GM12878 (cell line): Measurements from ENCODE around the gene ARRDC5. TPM values are rescaled to one million over a fixed set of nuclear protein-coding genes. Genes with fewer than 3 reads are reported as not detected.

Experiments used
- ATAC-seq: fragments of 200-7000 bp; cut with Tn5 transposase; 3 replicates; pipeline ENCODE4 v1.9.1; 2020; ENCODE audit warnings: mild to moderate bottlenecking, moderate library complexity
- BruUV-seq: library from RNA; stranded (reverse); fragments of 400-500 nt; replicated peaks from 2 replicates; lab custom pipeline; 2021; lab: Mats Ljungman, UMichigan
- CTCF ChIA-PET: fragments of 300-600 bp; sonication (Branson Sonifier 250); formaldehyde crosslinking; extraction: SDS; loops from one replicate; lab custom pipeline; 2021; ENCODE audit warnings: inconsistent platforms; lab: Yijun Ruan, JAX
- POLR2A ChIA-PET: fragments of 350-600 bp; formaldehyde crosslinking; extraction: SDS; loops from one replicate; lab custom pipeline; 2021; ENCODE audit warnings: inconsistent platforms; lab: Charles Lee
- RAD21 ChIA-PET: fragments of 300-600 bp; sonication (Branson Sonifier 250); formaldehyde crosslinking; loops from one replicate; lab custom pipeline; 2023; ENCODE audit warnings: antibody characterized with exemption; ENCODE audit not compliant: unreplicated experiment; lab: Charles Lee
- SMC1A ChIA-PET: fragments of 300-600 bp; sonication (Branson Sonifier 250); formaldehyde crosslinking; loops from one replicate; lab custom pipeline; 2023; ENCODE audit not compliant: unreplicated experiment, uncharacterized antibody; lab: Charles Lee
- DNase-seq: peaks from one replicate; pipeline ENCODE4 v3.0.0-alpha.2; 2011; ENCODE audit warnings: low read depth, low spot score
- FAIRE-seq: peaks from 3 replicates; lab custom pipeline; 2011; peaks lifted over from hg19 to GRCh38; lab: Jason Lieb, UNC
- H2AFZ ChIP-seq: 2 replicates; pipeline ENCODE4 v1.6.0; 2011; ENCODE audit warnings: low read depth, low read length, control low read depth; ENCODE audit not compliant: control insufficient read depth
- H3K27ac ChIP-seq: 2 replicates; pipeline ENCODE4 v1.5.1; 2011; ENCODE audit warnings: control low read depth; ENCODE audit not compliant: control insufficient read depth, insufficient read depth
- H3K27me3 ChIP-seq, 2 experiments: replicated peaks in 1 of 2; 2 replicates each; pipeline versions ENCODE4 v1.6.0 to v1.6.1; 2011; ENCODE audit warnings: low read length in 1 of 2; ENCODE audit not compliant: control insufficient read depth in 2 of 2, insufficient read depth in 2 of 2
- H3K36me3 ChIP-seq, 2 experiments: 2 replicates each; pipeline ENCODE4 v1.5.1; 2011; ENCODE audit warnings: low read length in 1 of 2; ENCODE audit not compliant: control insufficient read depth in 2 of 2, insufficient read depth in 2 of 2
- H3K4me1 ChIP-seq: 2 replicates; pipeline ENCODE4 v1.6.1; 2011; ENCODE audit warnings: mild to moderate bottlenecking, low read length, moderate library complexity, mixed read lengths; ENCODE audit not compliant: control insufficient read depth, insufficient read depth
- H3K4me2 ChIP-seq: 2 replicates; pipeline ENCODE4 v1.6.0; 2011; ENCODE audit warnings: control low read depth; ENCODE audit not compliant: control insufficient read depth, insufficient read depth
- H3K4me3 ChIP-seq: fragments of 200-600 bp; sonication (generic); 2 replicates; pipeline ENCODE4 v1.5.1; 2016
- H3K79me2 ChIP-seq: 2 replicates; pipeline ENCODE4 v1.6.0; 2011; ENCODE audit warnings: low read length; ENCODE audit not compliant: control insufficient read depth, insufficient read depth
- H3K9ac ChIP-seq: 2 replicates; pipeline ENCODE4 v1.8.0; 2011; ENCODE audit warnings: low read length, control low read depth, mixed read lengths; ENCODE audit not compliant: control insufficient read depth, insufficient read depth
- H3K9me3 ChIP-seq: replicated peaks from 3 replicates; pipeline ENCODE4 v1.5.1; 2011; ENCODE audit warnings: mild to moderate bottlenecking, low read length; ENCODE audit not compliant: control insufficient read depth, insufficient read depth
- H4K20me1 ChIP-seq: 2 replicates; pipeline ENCODE4 v1.6.0; 2011; ENCODE audit not compliant: control insufficient read depth, insufficient read depth
- BCL11A ChIP-seq: IDR thresholded peaks from 2 replicates; pipeline ENCODE4 v1.6.1; 2011; ENCODE audit warnings: low read depth, low read length
- CBX5 ChIP-seq: sonication (generic); IDR thresholded peaks from 2 replicates; pipeline ENCODE4 v1.6.1; 2016; ENCODE audit warnings: low read depth, moderate library complexity, mild to moderate bottlenecking, inconsistent platforms
- EED ChIP-seq: sonication (generic); IDR thresholded peaks from 2 replicates; pipeline ENCODE4 v1.6.1; 2016; ENCODE audit warnings: antibody characterized with exemption, low read depth
- HDGF ChIP-seq: fragments of 450-650 bp; IDR thresholded peaks from 2 replicates; pipeline ENCODE4 v1.6.1; 2016; ENCODE audit warnings: antibody characterized with exemption
- NFYB ChIP-seq: IDR thresholded peaks from 2 replicates; pipeline ENCODE4 v1.6.1; 2011; ENCODE audit warnings: low read depth, mild to moderate bottlenecking, low read length, improper control_type of control experiment, moderate library complexity; ENCODE audit not compliant: insufficient read depth
- TBL1XR1 ChIP-seq: IDR thresholded peaks from 2 replicates; pipeline ENCODE4 v1.6.1; 2012; ENCODE audit warnings: low read depth, low read length, improper control_type of control experiment
- ZBTB33 ChIP-seq: fragments of 450-650 bp; IDR thresholded peaks from 2 replicates; pipeline ENCODE4 v1.6.1; 2017; ENCODE audit warnings: mild to moderate bottlenecking
- ZNF217 ChIP-seq: fragments of 450-650 bp; IDR thresholded peaks from 2 replicates; pipeline ENCODE4 v1.6.1; 2017; ENCODE audit warnings: antibody characterized with exemption, mild to moderate bottlenecking
- WGBS: methylation state at CpG from one replicate; pipeline ENCODE4 v1.1.6; 2016; ENCODE audit warnings: low lambda C conversion rate; ENCODE audit not compliant: insufficient replicate concordance, insufficient coverage; ENCODE audit errors: missing lambda C conversion rate; 5-methylcytosine and 5-hydroxymethylcytosine counted together
- in situ Hi-C: fragments of 300-500 bp; cut with MboI; formaldehyde crosslinking; loops from 9 replicates; pipeline ENCODE4 v1.14.3; 2018; ENCODE audit warnings: mixed read lengths
- intact Hi-C: fragments of 100-400 bp; cut with micrococcal nuclease; formaldehyde crosslinking; loops from one replicate; pipeline ENCODE4 v1.14.2; 2022; ENCODE audit not compliant: unreplicated experiment
- microRNA-seq: library from miRNA; unstranded; fragments of <30 nt; microRNA quantifications from one replicate; pipeline ENCODE4, GENCODE V29; 2018
- polyA plus RNA-seq, 11 experiments: library from polyadenylated mRNA; depleted of rRNA in 4 of 11; unstranded in 6 of 11; stranded (reverse) in 5 of 11; fragments of >200 nt; fragmentation: Nextera tagmentation in 4 of 11; fragmentation: Illumina TruSeq in 1 of 11; extraction: Ambion mirVana in 4 of 11; extraction: Trizol in 1 of 11; gene quantifications; 1 replicate in 1 of 11; 2 replicates in 10 of 11; pipeline versions ENCODE4 v1.2.1 to v1.2.3, GENCODE V29; 2011 to 2016; ENCODE audit warnings: inconsistent platforms in 2 of 11, missing spikeins in 2 of 11, low read depth in 1 of 11
- small RNA-seq: library from RNA; depleted of rRNA; stranded (forward); fragments of <200 nt; gene quantifications from one replicate; pipeline ENCODE3, GENCODE V24; 2014
- total RNA-seq, 4 experiments: library from RNA; depleted of rRNA in 3 of 4; stranded (reverse); fragments of >200 nt in 3 of 4; fragmentation: Illumina TruSeq in 1 of 4; extraction: Trizol in 1 of 4; gene quantifications; 2 replicates each; pipeline versions ENCODE4 v1.2.1 to v1.2.3, GENCODE V29; 2013 to 2021
- TF ChIP-seq, protein P1 (sequence below): IDR thresholded peaks from 2 replicates; pipeline ENCODE4 v1.6.1; 2012; ENCODE audit warnings: low read length, inconsistent platforms

The ARRDC5 gene
- total and polyA plus RNA-seq, 10 of the 15 experiments (the other 5 are each of a cell fraction or from before 2014, with no cell fraction given): 0.03 to 0.38 (median 0.12) TPM; not detected in 2

DNA sequence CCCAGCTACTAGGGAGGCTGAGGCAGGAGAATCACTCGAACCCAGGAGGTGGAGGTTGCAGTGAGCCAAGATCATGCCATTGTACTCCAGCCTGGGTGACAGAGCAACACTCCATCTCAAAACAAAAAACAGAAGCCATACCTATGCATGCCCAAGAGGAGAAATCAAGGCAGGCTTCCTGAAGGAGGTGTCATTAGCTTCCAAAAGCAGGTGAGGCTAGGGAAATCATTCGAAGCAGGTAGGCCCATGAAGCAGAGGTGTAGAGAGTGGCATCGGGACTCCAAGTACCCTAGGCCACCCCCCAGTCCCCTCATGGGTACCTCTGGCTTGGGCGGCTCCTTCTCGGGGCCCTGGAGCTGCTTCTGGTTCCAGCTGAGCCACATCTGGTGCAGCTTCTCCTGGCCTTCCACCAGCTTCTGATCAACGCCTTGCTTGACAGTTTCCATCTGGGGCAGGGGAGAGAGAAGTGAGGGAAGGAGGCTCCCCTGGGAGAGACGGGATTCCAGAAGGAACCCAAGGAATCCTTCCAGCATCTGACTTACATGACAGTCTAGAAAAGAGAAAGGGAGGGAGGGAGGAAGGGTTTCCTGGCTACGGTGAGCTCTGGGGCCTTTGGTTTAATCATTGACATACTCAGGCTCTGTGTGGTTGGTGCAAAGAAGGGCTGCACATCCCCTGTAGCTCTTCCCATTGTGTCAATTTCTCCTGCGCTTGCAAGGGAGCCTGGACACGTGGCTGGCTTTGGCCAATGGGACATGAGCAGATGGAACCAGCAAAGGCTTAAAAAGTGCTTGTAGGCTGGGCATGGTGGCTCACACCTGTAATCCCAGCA lies 58.1 kb downstream of the ARRDC5 start (continued):
- TF ChIP-seq, protein P1, sequence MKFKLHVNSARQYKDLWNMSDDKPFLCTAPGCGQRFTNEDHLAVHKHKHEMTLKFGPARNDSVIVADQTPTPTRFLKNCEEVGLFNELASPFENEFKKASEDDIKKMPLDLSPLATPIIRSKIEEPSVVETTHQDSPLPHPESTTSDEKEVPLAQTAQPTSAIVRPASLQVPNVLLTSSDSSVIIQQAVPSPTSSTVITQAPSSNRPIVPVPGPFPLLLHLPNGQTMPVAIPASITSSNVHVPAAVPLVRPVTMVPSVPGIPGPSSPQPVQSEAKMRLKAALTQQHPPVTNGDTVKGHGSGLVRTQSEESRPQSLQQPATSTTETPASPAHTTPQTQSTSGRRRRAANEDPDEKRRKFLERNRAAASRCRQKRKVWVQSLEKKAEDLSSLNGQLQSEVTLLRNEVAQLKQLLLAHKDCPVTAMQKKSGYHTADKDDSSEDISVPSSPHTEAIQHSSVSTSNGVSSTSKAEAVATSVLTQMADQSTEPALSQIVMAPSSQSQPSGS: no peak
- peak; percentile 37; the same call in 1 of the 2 replicates for TF ChIP-seq ZNF217
- no peak for TF ChIP-seq EED
- TF ChIP-seq, all 136 proteins: peak for 6

- Histone ChIP-seq H4K20me1 (no peaks in the 10 kb centered on the region), H2AFZ (no peak overlapping the region), H3K4me1 (peaks cover 21% of the 10 kb centered on the region), H3K79me2 (no peaks in the 10 kb centered on the region), H3K36me3 (peaks cover 14 to 20% of the 10 kb centered on the region in 2 experiments), H3K27ac (no peak overlapping the region), H3K27me3 (no peaks in the 10 kb centered on the region), H3K4me3 (no peak overlapping the region), H3K9me3 (no peaks in the 10 kb centered on the region), H3K4me2 (no peak overlapping the region), H3K9ac (no peak overlapping the region)
- in situ Hi-C loops: no loop called here
- WGBS: 98% methylated on average over 6 of the region's 6 CpGs
- ChIA-PET RAD21 (interaction anchor here (3.8 kb wide), 1 partner anchor 13 kb away, joined by 16 read pairs; the partner anchor contains the start of gene TICAM1), SMC1A (interaction anchor here (1.9 to 13.9 kb wide), 2 partner anchors 21 to 32 kb away, joined by 6 to 176 read pairs; no protein-coding TSS in a partner anchor), CTCF (interaction anchor here (1.2 to 3.6 kb wide), 6 partner anchors 8 to 68 kb away, joined by 3 to 29 read pairs (median 7); partner anchors contain the start of gene TICAM1), POLR2A (interaction anchor here (1.1 to 2.8 kb wide), 2 partner anchors 13 to 14 kb away, joined by 4 to 12 read pairs; partner anchors contain the start of gene TICAM1)
- FAIRE-seq: no peak
- no peak for TF ChIP-seq ZBTB33
- no peak for TF ChIP-seq TBL1XR1
- TF ChIP-seq HDGF: no peak
- no peak for TF ChIP-seq NFYB
- no peak for TF ChIP-seq BCL11A
- TF ChIP-seq CBX5: no peak
- ATAC-seq: no peak
- DNase-seq: no peak
- no TSS peak for BruUV-seq
- intact Hi-C loops: no loop called here
Measured at GRCh38 chr19:4843647-4843965, 59.1 kb downstream of the ARRDC5 start.

Small RNA genes lying within 50 kb of the gene (microRNA-seq; reads per million reads assigned to microRNA genes)
- gene MIR4747: 0.94 reads per million

Small RNA genes lying within 50 kb of the gene (small RNA-seq; reads per million reads assigned to genes)
- gene MIR4747: 0.35 reads per million

Other genes with a start within 250 kb of the ARRDC5 start
- 68.7 and 83.5 TPM in 2 replicates for gene MYDGF, start 232.6 kb downstream of the ARRDC5 start, total RNA-seq (2014; rRNA removed)
- gene MYDGF, start 232.6 kb downstream of the ARRDC5 start, total RNA-seq (2014; rRNA removed; fragmentation: Illumina TruSeq; extraction: Trizol): 46.0 and 50.2 TPM in 2 replicates
- gene MYDGF, start 232.6 kb downstream of the ARRDC5 start, total RNA-seq (2021): 57.4 and 64.7 TPM in 2 replicates
- 31.3 and 45.6 TPM in 2 replicates for gene MYDGF, start 232.6 kb downstream of the ARRDC5 start, polyA plus RNA-seq (2011; rRNA removed)
- 17.9 and 39.1 TPM in 2 replicates for gene MYDGF, start 232.6 kb downstream of the ARRDC5 start, polyA plus RNA-seq (2014; fragmentation: Illumina TruSeq; extraction: Trizol)
- gene MYDGF, start 232.6 kb downstream of the ARRDC5 start, polyA plus RNA-seq (2014; fragmentation: Nextera tagmentation; extraction: Ambion mirVana): 10 to 100 TPM in 1 of 2 experiments, 1 to 10 TPM in 1; 2.3 to 18.5 TPM
- gene MYDGF, start 232.6 kb downstream of the ARRDC5 start, polyA plus RNA-seq (2014; rRNA removed): 92.8 and 96.7 TPM in 2 replicates
- gene MYDGF, start 232.6 kb downstream of the ARRDC5 start, polyA plus RNA-seq (2016; fragmentation: Nextera tagmentation; extraction: Ambion mirVana): 100 to 1,000 TPM; 183 to 196 TPM
- 32.3 and 35.7 TPM in 2 replicates for gene DPP9, start 179.1 kb downstream of the ARRDC5 start, total RNA-seq (2014; rRNA removed)
- 14.9 and 15.2 TPM in 2 replicates for gene DPP9, start 179.1 kb downstream of the ARRDC5 start, total RNA-seq (2014; rRNA removed; fragmentation: Illumina TruSeq; extraction: Trizol)
- 54.5 and 58.6 TPM in 2 replicates for gene DPP9, start 179.1 kb downstream of the ARRDC5 start, total RNA-seq (2021)
- 4.5 and 10.0 TPM in 2 replicates for gene DPP9, start 179.1 kb downstream of the ARRDC5 start, polyA plus RNA-seq (2011; rRNA removed)
- 11.4 and 24.1 TPM in 2 replicates for gene DPP9, start 179.1 kb downstream of the ARRDC5 start, polyA plus RNA-seq (2014; fragmentation: Illumina TruSeq; extraction: Trizol)
- gene DPP9, start 179.1 kb downstream of the ARRDC5 start, polyA plus RNA-seq (2014; fragmentation: Nextera tagmentation; extraction: Ambion mirVana): 1 to 10 TPM in 1 of 2 experiments, under 1 TPM in 1; 0.64 to 1.2 TPM
- gene DPP9, start 179.1 kb downstream of the ARRDC5 start, polyA plus RNA-seq (2014; rRNA removed): 31.0 and 40.9 TPM in 2 replicates
- gene DPP9, start 179.1 kb downstream of the ARRDC5 start, polyA plus RNA-seq (2016; fragmentation: Nextera tagmentation; extraction: Ambion mirVana): 10 to 100 TPM; 50.6 to 52.9 TPM
- 14.0 and 17.4 TPM in 2 replicates for gene FEM1A, start 111.2 kb downstream of the ARRDC5 start, total RNA-seq (2014; rRNA removed)
- 5.7 and 6.9 TPM in 2 replicates for gene FEM1A, start 111.2 kb downstream of the ARRDC5 start, total RNA-seq (2014; rRNA removed; fragmentation: Illumina TruSeq; extraction: Trizol)
- 14.3 and 15.0 TPM in 2 replicates for gene FEM1A, start 111.2 kb downstream of the ARRDC5 start, total RNA-seq (2021)
- 1.6 and 3.0 TPM in 2 replicates for gene FEM1A, start 111.2 kb downstream of the ARRDC5 start, polyA plus RNA-seq (2011; rRNA removed)
- gene FEM1A, start 111.2 kb downstream of the ARRDC5 start, polyA plus RNA-seq (2014; fragmentation: Illumina TruSeq; extraction: Trizol): 3.5 and 4.7 TPM in 2 replicates
- gene FEM1A, start 111.2 kb downstream of the ARRDC5 start, polyA plus RNA-seq (2014; fragmentation: Nextera tagmentation; extraction: Ambion mirVana): under 1 TPM; 0.27 to 0.31 TPM
- gene FEM1A, start 111.2 kb downstream of the ARRDC5 start, polyA plus RNA-seq (2014; rRNA removed): 9.1 and 10.7 TPM in 2 replicates
- gene FEM1A, start 111.2 kb downstream of the ARRDC5 start, polyA plus RNA-seq (2016; fragmentation: Nextera tagmentation; extraction: Ambion mirVana): 1 to 10 TPM; 2.4 to 2.7 TPM
- gene TICAM1, start 71.2 kb downstream of the ARRDC5 start, total RNA-seq (2014; rRNA removed): 3.1 and 4.0 TPM in 2 replicates
- gene TICAM1, start 71.2 kb downstream of the ARRDC5 start, total RNA-seq (2014; rRNA removed; fragmentation: Illumina TruSeq; extraction: Trizol): 3.8 and 4.2 TPM in 2 replicates
- gene TICAM1, start 71.2 kb downstream of the ARRDC5 start, total RNA-seq (2021): 31.1 and 32.0 TPM in 2 replicates
- gene TICAM1, start 71.2 kb downstream of the ARRDC5 start, polyA plus RNA-seq (2011; rRNA removed): 0.84 and 2.6 TPM in 2 replicates
- gene TICAM1, start 71.2 kb downstream of the ARRDC5 start, polyA plus RNA-seq (2014; fragmentation: Illumina TruSeq; extraction: Trizol): 2.7 and 6.4 TPM in 2 replicates
- gene TICAM1, start 71.2 kb downstream of the ARRDC5 start, polyA plus RNA-seq (2014; fragmentation: Nextera tagmentation; extraction: Ambion mirVana): under 1 TPM; 0.31 to 0.99 TPM
- 14.1 and 19.3 TPM in 2 replicates for gene TICAM1, start 71.2 kb downstream of the ARRDC5 start, polyA plus RNA-seq (2014; rRNA removed)
- gene TICAM1, start 71.2 kb downstream of the ARRDC5 start, polyA plus RNA-seq (2016; fragmentation: Nextera tagmentation; extraction: Ambion mirVana): 10 to 100 TPM; 19.5 to 21.3 TPM
- gene PLIN3, start 35.2 kb downstream of the ARRDC5 start, total RNA-seq (2014; rRNA removed): 61.9 and 69.9 TPM in 2 replicates
- 33.7 and 35.4 TPM in 2 replicates for gene PLIN3, start 35.2 kb downstream of the ARRDC5 start, total RNA-seq (2014; rRNA removed; fragmentation: Illumina TruSeq; extraction: Trizol)
- 69.6 and 73.6 TPM in 2 replicates for gene PLIN3, start 35.2 kb downstream of the ARRDC5 start, total RNA-seq (2021)
- gene PLIN3, start 35.2 kb downstream of the ARRDC5 start, polyA plus RNA-seq (2011; rRNA removed): 44.8 and 71.4 TPM in 2 replicates
- gene PLIN3, start 35.2 kb downstream of the ARRDC5 start, polyA plus RNA-seq (2014; fragmentation: Illumina TruSeq; extraction: Trizol): 17.4 and 27.2 TPM in 2 replicates
- 10 to 100 TPM in 1 of 2 experiments, 1 to 10 TPM in 1; 7.7 to 19.0 TPM for gene PLIN3, start 35.2 kb downstream of the ARRDC5 start, polyA plus RNA-seq (2014; fragmentation: Nextera tagmentation; extraction: Ambion mirVana)
- 67.0 and 77.5 TPM in 2 replicates for gene PLIN3, start 35.2 kb downstream of the ARRDC5 start, polyA plus RNA-seq (2014; rRNA removed)
- gene PLIN3, start 35.2 kb downstream of the ARRDC5 start, polyA plus RNA-seq (2016; fragmentation: Nextera tagmentation; extraction: Ambion mirVana): 10 to 100 TPM; 66.7 to 68.2 TPM
- 57.5 and 67.1 TPM in 2 replicates for gene UHRF1, start 6.6 kb upstream of the ARRDC5 start, total RNA-seq (2014; rRNA removed)
- gene UHRF1, start 6.6 kb upstream of the ARRDC5 start, total RNA-seq (2014; rRNA removed; fragmentation: Illumina TruSeq; extraction: Trizol): 23.1 and 28.3 TPM in 2 replicates
- 98.4 and 109 TPM in 2 replicates for gene UHRF1, start 6.6 kb upstream of the ARRDC5 start, total RNA-seq (2021)
- gene UHRF1, start 6.6 kb upstream of the ARRDC5 start, polyA plus RNA-seq (2011; rRNA removed): 7.0 and 20.0 TPM in 2 replicates
- gene UHRF1, start 6.6 kb upstream of the ARRDC5 start, polyA plus RNA-seq (2014; fragmentation: Illumina TruSeq; extraction: Trizol): 22.7 and 30.8 TPM in 2 replicates
- 10 to 100 TPM; 13.0 to 17.8 TPM for gene UHRF1, start 6.6 kb upstream of the ARRDC5 start, polyA plus RNA-seq (2014; fragmentation: Nextera tagmentation; extraction: Ambion mirVana)
- 44.6 and 58.8 TPM in 2 replicates for gene UHRF1, start 6.6 kb upstream of the ARRDC5 start, polyA plus RNA-seq (2014; rRNA removed)
- 100 to 1,000 TPM; 103 TPM for gene UHRF1, start 6.6 kb upstream of the ARRDC5 start, polyA plus RNA-seq (2016; fragmentation: Nextera tagmentation; extraction: Ambion mirVana)
- 25.6 and 26.5 TPM in 2 replicates for gene KDM4B, start 66.2 kb upstream of the ARRDC5 start, total RNA-seq (2014; rRNA removed)
- 11.3 and 12.3 TPM in 2 replicates for gene KDM4B, start 66.2 kb upstream of the ARRDC5 start, total RNA-seq (2014; rRNA removed; fragmentation: Illumina TruSeq; extraction: Trizol)
- 49.6 and 50.2 TPM in 2 replicates for gene KDM4B, start 66.2 kb upstream of the ARRDC5 start, total RNA-seq (2021)
- gene KDM4B, start 66.2 kb upstream of the ARRDC5 start, polyA plus RNA-seq (2011; rRNA removed): 8.0 and 16.0 TPM in 2 replicates
- gene KDM4B, start 66.2 kb upstream of the ARRDC5 start, polyA plus RNA-seq (2014; fragmentation: Illumina TruSeq; extraction: Trizol): 3.1 and 7.6 TPM in 2 replicates
- 1 to 10 TPM in 1 of 2 experiments, under 1 TPM in 1; 0.47 to 1.8 TPM for gene KDM4B, start 66.2 kb upstream of the ARRDC5 start, polyA plus RNA-seq (2014; fragmentation: Nextera tagmentation; extraction: Ambion mirVana)
- 32.2 and 33.7 TPM in 2 replicates for gene KDM4B, start 66.2 kb upstream of the ARRDC5 start, polyA plus RNA-seq (2014; rRNA removed)
- gene KDM4B, start 66.2 kb upstream of the ARRDC5 start, polyA plus RNA-seq (2016; fragmentation: Nextera tagmentation; extraction: Ambion mirVana): 10 to 100 TPM; 16.4 to 19.1 TPM